Thyroid gland (tissue), 4 donors: ENCODE data around the gene GLI2.

Source experiments
- POLR2A ChIP-seq, 2 donors: fragments of 450-650 bp; IDR thresholded peaks; one replicate each; pipeline ENCODE4 v1.6.1; 2017; ENCODE audit warnings: antibody characterized with exemption in 2 of 2, mild to moderate bottlenecking in 2 of 2, moderate library complexity in 1 of 2
- TF ChIP-seq, protein P1 (sequence below), 6 experiments: fragments of 200-600 bp in 3 of 6; fragments of 450-650 bp in 3 of 6; sonication (generic) in 3 of 6; IDR thresholded peaks; one replicate each; pipeline ENCODE4 v1.5.1; 2016 to 2019; ENCODE audit warnings: antibody characterized with exemption in 6 of 6, mild to moderate bottlenecking in 2 of 6, inconsistent platforms in 1 of 6, moderate library complexity in 1 of 6

- TF ChIP-seq, protein P1, sequence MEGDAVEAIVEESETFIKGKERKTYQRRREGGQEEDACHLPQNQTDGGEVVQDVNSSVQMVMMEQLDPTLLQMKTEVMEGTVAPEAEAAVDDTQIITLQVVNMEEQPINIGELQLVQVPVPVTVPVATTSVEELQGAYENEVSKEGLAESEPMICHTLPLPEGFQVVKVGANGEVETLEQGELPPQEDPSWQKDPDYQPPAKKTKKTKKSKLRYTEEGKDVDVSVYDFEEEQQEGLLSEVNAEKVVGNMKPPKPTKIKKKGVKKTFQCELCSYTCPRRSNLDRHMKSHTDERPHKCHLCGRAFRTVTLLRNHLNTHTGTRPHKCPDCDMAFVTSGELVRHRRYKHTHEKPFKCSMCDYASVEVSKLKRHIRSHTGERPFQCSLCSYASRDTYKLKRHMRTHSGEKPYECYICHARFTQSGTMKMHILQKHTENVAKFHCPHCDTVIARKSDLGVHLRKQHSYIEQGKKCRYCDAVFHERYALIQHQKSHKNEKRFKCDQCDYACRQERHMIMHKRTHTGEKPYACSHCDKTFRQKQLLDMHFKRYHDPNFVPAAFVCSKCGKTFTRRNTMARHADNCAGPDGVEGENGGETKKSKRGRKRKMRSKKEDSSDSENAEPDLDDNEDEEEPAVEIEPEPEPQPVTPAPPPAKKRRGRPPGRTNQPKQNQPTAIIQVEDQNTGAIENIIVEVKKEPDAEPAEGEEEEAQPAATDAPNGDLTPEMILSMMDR (IDR thresholded peaks at IDR 0.05), result no peak
- no peak for TF ChIP-seq POLR2A (IDR thresholded peaks at IDR 0.05)
Observed at GRCh38 chr2:120783969-120784372, 48.3 kb downstream of the GLI2 start.
